ENCODE measurements around the gene ZBTB38. TPM values are rescaled to one million over a fixed set of nuclear protein-coding genes. Genes with fewer than 3 reads are reported as not detected.

Gene ZBTB38
- total RNA-seq, 1 donor from 2014 or later = 82.7 TPM

Other genes starting within 250 kb of the ZBTB38 start
- gene PXYLP1, start 136.7 kb upstream of the ZBTB38 start, total RNA-seq = 1.8 and 2.9 TPM in 2 replicates
- gene RASA2, start 118.5 kb downstream of the ZBTB38 start, total RNA-seq = 12.6 and 16.2 TPM in 2 replicates